Measurements from ENCODE around the gene BUD31. TPM values are rescaled to one million over a fixed set of nuclear protein-coding genes. Genes with fewer than 3 reads are reported as not detected.
A peak's percentile ranks its signal among the peaks of the same experiment; 100 is the strongest.
"Not testable (repeated sequence)": the region's sequence is repeated elsewhere in the genome, so short reads cannot be mapped to it uniquely, and the experiment has no call there.

BUD31 gene
- total and polyA plus RNA-seq, 2 of the 13 experiments (the other 11 are each of a cell fraction or from before 2014, with no cell fraction given), result 35.1 to 79.1 TPM

DNA sequence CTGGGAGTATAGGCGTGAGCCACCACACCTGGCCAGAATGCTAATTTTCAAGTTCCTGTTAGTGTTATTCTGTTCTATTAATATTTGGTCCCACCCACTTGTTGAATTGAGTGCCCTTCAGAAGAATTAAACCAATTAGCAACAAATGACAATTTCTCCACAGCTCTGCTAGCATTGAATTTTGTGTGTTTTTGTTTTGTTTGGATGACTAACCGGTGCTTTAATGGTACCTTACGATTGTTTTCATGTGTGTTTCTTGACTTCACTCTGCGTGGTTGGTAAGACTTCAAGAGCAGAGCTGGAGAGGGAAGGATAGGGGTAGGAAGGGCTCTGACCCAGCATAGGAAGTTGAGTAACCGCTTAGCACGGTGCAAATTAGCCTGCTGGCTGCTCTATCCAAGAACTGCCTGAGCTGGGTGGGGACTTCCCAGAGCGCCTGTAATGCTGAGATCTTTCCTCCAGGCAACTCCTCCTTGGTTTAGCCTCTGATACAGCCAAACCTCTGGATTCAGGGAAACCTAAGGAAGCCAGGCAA is 29.7 kb upstream of the BUD31 start (continued):
- TF ChIP-seq, protein P1, sequence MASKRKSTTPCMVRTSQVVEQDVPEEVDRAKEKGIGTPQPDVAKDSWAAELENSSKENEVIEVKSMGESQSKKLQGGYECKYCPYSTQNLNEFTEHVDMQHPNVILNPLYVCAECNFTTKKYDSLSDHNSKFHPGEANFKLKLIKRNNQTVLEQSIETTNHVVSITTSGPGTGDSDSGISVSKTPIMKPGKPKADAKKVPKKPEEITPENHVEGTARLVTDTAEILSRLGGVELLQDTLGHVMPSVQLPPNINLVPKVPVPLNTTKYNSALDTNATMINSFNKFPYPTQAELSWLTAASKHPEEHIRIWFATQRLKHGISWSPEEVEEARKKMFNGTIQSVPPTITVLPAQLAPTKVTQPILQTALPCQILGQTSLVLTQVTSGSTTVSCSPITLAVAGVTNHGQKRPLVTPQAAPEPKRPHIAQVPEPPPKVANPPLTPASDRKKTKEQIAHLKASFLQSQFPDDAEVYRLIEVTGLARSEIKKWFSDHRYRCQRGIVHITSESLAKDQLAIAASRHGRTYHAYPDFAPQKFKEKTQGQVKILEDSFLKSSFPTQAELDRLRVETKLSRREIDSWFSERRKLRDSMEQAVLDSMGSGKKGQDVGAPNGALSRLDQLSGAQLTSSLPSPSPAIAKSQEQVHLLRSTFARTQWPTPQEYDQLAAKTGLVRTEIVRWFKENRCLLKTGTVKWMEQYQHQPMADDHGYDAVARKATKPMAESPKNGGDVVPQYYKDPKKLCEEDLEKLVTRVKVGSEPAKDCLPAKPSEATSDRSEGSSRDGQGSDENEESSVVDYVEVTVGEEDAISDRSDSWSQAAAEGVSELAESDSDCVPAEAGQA (IDR thresholded peaks at IDR 0.05; ENCODE audit: low read depth), result no peak
- TF ChIP-seq, protein P1 (CRISPR knock-in tag; IDR thresholded peaks at IDR 0.05; ENCODE audit: borderline replicate concordance), result no peak

DNA sequence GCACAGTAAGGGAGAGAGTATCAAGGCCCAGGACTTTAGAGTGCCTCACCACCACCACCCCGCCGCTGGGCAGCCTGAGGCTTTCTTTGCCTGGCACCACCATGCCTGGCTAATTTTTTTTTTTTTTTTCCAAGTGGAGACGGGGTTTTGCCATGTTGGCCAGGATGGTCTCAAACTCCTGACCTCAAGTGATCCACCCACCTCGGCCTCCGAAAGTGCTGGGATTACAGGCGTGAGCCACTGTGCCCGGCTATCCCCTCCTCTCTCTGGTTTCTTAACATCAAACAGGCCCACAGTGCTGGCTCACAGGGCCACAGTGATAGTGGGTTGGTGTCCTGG is 29.1 kb upstream of the BUD31 start:
- H3K36me3 ChIP-seq (replicated peaks in 1 of 2; ENCODE audit: control insufficient read depth in 1 of 2, insufficient read depth in 2 of 2, low read length in 2 of 2); H3K4me2 ChIP-seq (ENCODE audit: low read depth, low read length); intact Hi-C loops (cut with micrococcal nuclease; ENCODE audit: unreplicated experiment); ATAC-seq; FAIRE-seq; CTCF ChIA-PET (ENCODE audit: low intra/inter-chr PET ratio, low total read pairs); DNase-seq (ENCODE audit: low spot score); H3K27me3 ChIP-seq (ENCODE audit: control insufficient read depth in 1 of 2, insufficient read depth in 2 of 2, low read length in 2 of 2); BruUV-seq (replicated peaks); H3K4me3 ChIP-seq (replicated peaks in 1 of 3; ENCODE audit: insufficient read depth in 1 of 3, low read depth in 2 of 3, low read length in 3 of 3); H2AFZ ChIP-seq (ENCODE audit: low read length); H4K20me1 ChIP-seq (ENCODE audit: insufficient read depth, low read length); H3K9me3 ChIP-seq (ENCODE audit: low read length); in situ Hi-C loops (cut with HindIII; ENCODE audit: extremely low pct_ligation_motif_present, low pct_unique_long_range_greater_than_20kb); H3K9ac ChIP-seq (ENCODE audit: insufficient read depth, low read depth, low read length): not testable (repeated sequence)
- POLR2A ChIA-PET, result interaction anchor here (2.3 kb wide), 1 partner anchor 29 kb away, joined by 9 read pairs; the partner anchor contains the start of genes BUD31 and PDAP1
- peaks cover 27% of the 10 kb centered on the region for H3K79me2 ChIP-seq (ENCODE audit: insufficient read depth, low read length)
- H3K4me1 ChIP-seq (ENCODE audit: insufficient read depth, low read length), result peaks cover 50% of the 10 kb centered on the region
- H3K27ac ChIP-seq (ENCODE audit: extremely low read length, insufficient read depth, low read length), result peak overlapping the region; percentile 91
- WGBS (ENCODE audit: low lambda C conversion rate), result 93% methylated on average over 7 of the region's 7 CpGs

All from HepG2 (cell line).